HG02943 (cell line): ENCODE measurements around the gene SGIP1.

Experiments used
- ATAC-seq: cut with Tn5 transposase; IDR thresholded peaks from one replicate; pipeline ENCODE4 v1.9.1; 2021; ENCODE audit warnings: mild to moderate bottlenecking, low read depth, moderate library complexity; ENCODE audit not compliant: unreplicated experiment

SGIP1 gene

GRCh38 chr1:66533804-66534740 lies at the start of gene SGIP1:
Gene SGIP1, plus strand, starts transcription at chr1:66534153. Its CDS starts 206 bp downstream, at chr1:66534359.
- no peak for ATAC-seq

- ATAC-seq = no peak
These were observed 44.8 kb upstream of the SGIP1 start for GRCh38 chr1:66489151-66489550.

- ATAC-seq = no peak
These were observed 43.9 kb upstream of the SGIP1 start for GRCh38 chr1:66489972-66490601.

- no peak for ATAC-seq
These were observed 43.1 kb upstream of the SGIP1 start for GRCh38 chr1:66490816-66491215.

GRCh38 chr1:66492424-66492823 lies 41.5 kb upstream of the SGIP1 start:
- no peak for ATAC-seq

- no peak for ATAC-seq
These were observed 40.2 kb upstream of the SGIP1 start for GRCh38 chr1:66493731-66494130.

GRCh38 chr1:66494482-66494881 lies 39.5 kb upstream of the SGIP1 start:
- ATAC-seq = no peak

- ATAC-seq = no peak
These were observed 38.5 kb upstream of the SGIP1 start for GRCh38 chr1:66495495-66495894.

- ATAC-seq = no peak
These were observed 36.0 kb upstream of the SGIP1 start for GRCh38 chr1:66497910-66498309.

- no peak for ATAC-seq
These were observed 33.7 kb upstream of the SGIP1 start for GRCh38 chr1:66500301-66500700.

- ATAC-seq = no peak
These were observed 31.9 kb upstream of the SGIP1 start for GRCh38 chr1:66502086-66502485.

- ATAC-seq = no peak
These were observed 30.0 kb upstream of the SGIP1 start for GRCh38 chr1:66503841-66504470.

- ATAC-seq = no peak
These were observed 28.1 kb upstream of the SGIP1 start for GRCh38 chr1:66505671-66506392.

- no peak for ATAC-seq
These were observed 27.6 kb upstream of the SGIP1 start for GRCh38 chr1:66506393-66506687.

GRCh38 chr1:66506991-66507390 lies 27.0 kb upstream of the SGIP1 start:
- ATAC-seq = no peak

GRCh38 chr1:66510407-66510806 lies 23.5 kb upstream of the SGIP1 start:
- ATAC-seq = no peak

GRCh38 chr1:66511118-66511517 lies 22.8 kb upstream of the SGIP1 start:
- ATAC-seq = no peak

- ATAC-seq = no peak
These were observed 16.0 kb upstream of the SGIP1 start for GRCh38 chr1:66517959-66518358.

- ATAC-seq = no peak
These were observed 15.3 kb upstream of the SGIP1 start for GRCh38 chr1:66518654-66519053.

- no peak for ATAC-seq
These were observed 14.0 kb upstream of the SGIP1 start for GRCh38 chr1:66519992-66520391.

GRCh38 chr1:66520655-66521054 lies 13.3 kb upstream of the SGIP1 start:
- ATAC-seq = no peak
